Neural progenitor cell (in vitro differentiated cells): Measurements from ENCODE around the gene DVL1. TPM values are rescaled to one million over a fixed set of nuclear protein-coding genes. Genes with fewer than 3 reads are reported as not detected.

Experiments
- DNase-seq: peaks from one replicate; pipeline ENCODE4 v3.0.0-alpha.2; 2016; ENCODE audit warnings: low spot score
- H2AFZ ChIP-seq: fragments of 200-600 bp; sonication (generic); replicated peaks from 2 replicates; pipeline ENCODE4 v1.6.1; 2016; ENCODE audit warnings: antibody characterized with exemption
- H3F3A ChIP-seq: fragments of 200-600 bp; sonication (generic); 2 replicates; pipeline ENCODE4 v1.6.1; 2016; ENCODE audit warnings: antibody characterized with exemption, low read depth
- H3K27ac ChIP-seq: fragments of 200-600 bp; sonication (generic); 2 replicates; pipeline ENCODE4 v1.5.1; 2016; ENCODE audit warnings: mild to moderate bottlenecking
- H3K27me3 ChIP-seq: fragments of 200-600 bp; sonication (generic); 2 replicates; pipeline ENCODE4 v1.6.1; 2016; ENCODE audit warnings: mild to moderate bottlenecking, moderate library complexity
- H3K36me3 ChIP-seq: fragments of 200-600 bp; sonication (generic); 2 replicates; pipeline ENCODE4 v1.5.1; 2016
- H3K4me1 ChIP-seq: fragments of 200-600 bp; sonication (generic); 2 replicates; pipeline ENCODE4 v1.6.1; 2016; ENCODE audit warnings: mixed run types
- H3K4me2 ChIP-seq: fragments of 200-600 bp; sonication (generic); 2 replicates; pipeline ENCODE4 v1.6.1; 2016
- H3K4me3 ChIP-seq: fragments of 200-600 bp; sonication (generic); 2 replicates; pipeline ENCODE4 v1.5.1; 2016
- H3K79me2 ChIP-seq: fragments of 200-600 bp; sonication (generic); 2 replicates; pipeline ENCODE4 v1.6.1; 2016; ENCODE audit warnings: low read depth
- H3K9ac ChIP-seq: fragments of 200-600 bp; sonication (generic); 2 replicates; pipeline ENCODE4 v1.6.1; 2016
- H3K9me3 ChIP-seq: fragments of 200-600 bp; sonication (generic); 2 replicates; pipeline ENCODE4 v1.5.1; 2016; ENCODE audit warnings: low read depth
- H4K20me1 ChIP-seq: fragments of 200-600 bp; sonication (generic); 2 replicates; pipeline ENCODE4 v1.6.1; 2016; ENCODE audit warnings: low read depth
- H3K27ac Mint-ChIP-seq: 3 replicates; pipeline ENCODE4 v1.8.0; 2021; ENCODE audit warnings: mixed read lengths
- H3K27me3 Mint-ChIP-seq: 2 replicates; pipeline ENCODE4 v1.8.0; 2022; ENCODE audit warnings: low read depth, mild to moderate bottlenecking, inconsistent platforms, moderate library complexity, mixed read lengths; ENCODE audit not compliant: insufficient read depth
- H3K36me3 Mint-ChIP-seq: 3 replicates; pipeline ENCODE4 v1.8.0; 2021; ENCODE audit warnings: mixed read lengths
- H3K4me1 Mint-ChIP-seq: 3 replicates; pipeline ENCODE4 v1.8.0; 2021; ENCODE audit warnings: mixed read lengths
- H3K4me3 Mint-ChIP-seq: 3 replicates; pipeline ENCODE4 v1.8.0; 2021; ENCODE audit warnings: mild to moderate bottlenecking, moderate library complexity, mixed read lengths
- H3K9me3 Mint-ChIP-seq: 3 replicates; pipeline ENCODE4 v1.8.0; 2020; ENCODE audit warnings: mixed read lengths
- EZH2 ChIP-seq: fragments of 200-600 bp; sonication (generic); IDR thresholded peaks from 2 replicates; pipeline ENCODE4 v1.6.1; 2017; ENCODE audit warnings: antibody characterized with exemption, mild to moderate bottlenecking, moderate library complexity
- EZH2phosphoT487 ChIP-seq: fragments of 200-600 bp; sonication (generic); IDR thresholded peaks from 2 replicates; pipeline ENCODE4 v1.6.1; 2017; ENCODE audit warnings: antibody characterized with exemption
- total RNA-seq: library from RNA; depleted of rRNA; stranded (reverse); fragments of >200 nt; gene quantifications from 2 replicates; pipeline ENCODE4 v1.2.3, GENCODE V29; 2015; ENCODE audit warnings: low replicate concordance
- TF ChIP-seq, protein P1 (sequence below): fragments of 200-600 bp; sonication (generic); IDR thresholded peaks from 2 replicates; pipeline ENCODE4 v1.5.1; 2017; ENCODE audit warnings: antibody characterized with exemption, mild to moderate bottlenecking

Gene DVL1
- total RNA-seq, 1 donor from 2014 or later, result 14.5 TPM

DNA sequence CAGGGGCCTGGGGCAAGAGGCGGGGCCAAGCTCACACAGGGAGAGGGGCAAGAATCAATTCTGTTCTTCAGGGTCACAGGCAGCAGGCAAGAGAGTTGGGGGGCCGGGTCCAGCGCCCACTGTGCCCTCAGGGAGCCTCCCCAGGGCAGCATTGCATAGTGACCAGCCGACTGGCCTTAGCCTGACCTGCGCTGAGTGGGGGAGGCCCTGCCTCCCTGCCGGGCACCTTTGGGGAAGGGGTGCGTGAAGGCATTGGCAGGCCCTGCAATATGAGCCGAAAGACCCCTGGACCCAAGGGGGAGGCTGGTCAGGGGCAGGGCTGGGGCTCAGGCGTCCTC, 56.8 kb downstream of the DVL1 start:
- no peaks in the 10 kb centered on the region for H3K79me2 ChIP-seq
- no peak for TF ChIP-seq EZH2
- TF ChIP-seq, protein P1, sequence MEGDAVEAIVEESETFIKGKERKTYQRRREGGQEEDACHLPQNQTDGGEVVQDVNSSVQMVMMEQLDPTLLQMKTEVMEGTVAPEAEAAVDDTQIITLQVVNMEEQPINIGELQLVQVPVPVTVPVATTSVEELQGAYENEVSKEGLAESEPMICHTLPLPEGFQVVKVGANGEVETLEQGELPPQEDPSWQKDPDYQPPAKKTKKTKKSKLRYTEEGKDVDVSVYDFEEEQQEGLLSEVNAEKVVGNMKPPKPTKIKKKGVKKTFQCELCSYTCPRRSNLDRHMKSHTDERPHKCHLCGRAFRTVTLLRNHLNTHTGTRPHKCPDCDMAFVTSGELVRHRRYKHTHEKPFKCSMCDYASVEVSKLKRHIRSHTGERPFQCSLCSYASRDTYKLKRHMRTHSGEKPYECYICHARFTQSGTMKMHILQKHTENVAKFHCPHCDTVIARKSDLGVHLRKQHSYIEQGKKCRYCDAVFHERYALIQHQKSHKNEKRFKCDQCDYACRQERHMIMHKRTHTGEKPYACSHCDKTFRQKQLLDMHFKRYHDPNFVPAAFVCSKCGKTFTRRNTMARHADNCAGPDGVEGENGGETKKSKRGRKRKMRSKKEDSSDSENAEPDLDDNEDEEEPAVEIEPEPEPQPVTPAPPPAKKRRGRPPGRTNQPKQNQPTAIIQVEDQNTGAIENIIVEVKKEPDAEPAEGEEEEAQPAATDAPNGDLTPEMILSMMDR, result no peak
- TF ChIP-seq EZH2phosphoT487, result no peak

DNA sequence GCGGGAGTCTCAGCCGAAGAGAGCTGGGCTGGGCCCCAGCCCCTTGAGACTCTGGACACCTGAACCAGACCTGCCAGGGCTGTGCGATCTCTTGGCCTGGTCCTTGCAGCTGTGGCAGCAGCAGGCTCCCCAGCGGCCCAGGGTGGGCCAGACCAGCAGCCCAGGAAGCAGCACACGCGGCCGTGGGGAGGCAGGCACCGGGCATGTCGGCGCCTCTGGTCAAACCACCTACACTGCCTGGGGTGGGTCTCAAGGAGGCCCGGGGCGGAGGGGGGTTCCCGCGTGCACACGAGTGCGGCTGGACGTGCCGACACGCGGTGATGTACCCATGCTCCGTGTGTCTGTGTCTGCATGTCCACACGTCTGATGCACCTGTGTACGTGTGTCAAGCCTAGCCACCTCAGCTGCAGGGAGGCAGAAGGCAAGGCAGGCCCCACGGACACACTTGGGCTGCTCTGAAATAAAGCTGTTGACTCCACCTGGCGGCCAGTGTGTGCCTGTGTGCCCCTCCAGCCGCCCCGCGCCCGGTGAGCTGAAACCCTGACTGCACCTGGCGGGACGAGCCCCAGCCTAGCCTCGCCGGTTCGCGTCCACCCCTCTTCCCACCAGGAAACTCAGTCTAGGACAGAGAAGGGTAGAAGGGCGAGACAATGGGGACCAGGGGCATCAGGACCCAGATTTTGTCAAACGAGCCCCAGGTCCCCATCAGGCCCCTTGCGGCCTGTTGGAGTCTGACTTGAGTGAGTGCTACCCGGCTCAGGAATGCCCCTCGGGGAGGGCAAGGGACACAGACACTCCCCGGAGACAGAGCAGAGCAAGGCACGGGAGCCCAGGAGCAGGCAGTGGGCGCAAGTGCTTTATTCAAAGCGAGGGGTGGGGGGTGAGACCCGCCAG, 57.4 kb downstream of the DVL1 start:
- no peak overlapping the region for H3K9ac ChIP-seq
- H3K27me3 ChIP-seq, result no peaks in the 10 kb centered on the region
- no peaks in the 10 kb centered on the region for H3K4me1 ChIP-seq
- H3K4me2 ChIP-seq, result no peak overlapping the region
- Mint-ChIP-seq H3K27ac (no peak overlapping the region), H3K27me3 (no peaks in the 10 kb centered on the region), H3K36me3 (no peaks in the 10 kb centered on the region), H3K4me3 (no peak overlapping the region), H3K9me3 (no peaks in the 10 kb centered on the region), H3K4me1 (no peaks in the 10 kb centered on the region)
- TF ChIP-seq, protein P1, result peak; percentile 69
- no peak for TF ChIP-seq EZH2phosphoT487
- no peak for TF ChIP-seq EZH2
- H3F3A ChIP-seq, result no peaks in the 10 kb centered on the region
- H3K36me3 ChIP-seq, result no peaks in the 10 kb centered on the region
- no peak overlapping the region for H3K27ac ChIP-seq
- no peak overlapping the region for H2AFZ ChIP-seq
- H4K20me1 ChIP-seq, result peaks cover 7% of the 10 kb centered on the region
- no peak overlapping the region for H3K4me3 ChIP-seq
- H3K9me3 ChIP-seq, result no peaks in the 10 kb centered on the region
- no peaks in the 10 kb centered on the region for H3K79me2 ChIP-seq
- peak; percentile 83 for DNase-seq

More for the DNA sequence above, 56.8 kb downstream of the DVL1 start:
- H3K9me3 Mint-ChIP-seq, result no peaks in the 10 kb centered on the region
- no peaks in the 10 kb centered on the region for H3K4me1 Mint-ChIP-seq
- H3K27me3 ChIP-seq, result no peaks in the 10 kb centered on the region
- H3K4me3 ChIP-seq, result no peak overlapping the region
- H4K20me1 ChIP-seq, result peaks cover 7% of the 10 kb centered on the region
- H3F3A ChIP-seq, result no peaks in the 10 kb centered on the region
- H3K36me3 Mint-ChIP-seq, result no peaks in the 10 kb centered on the region
- H3K9ac ChIP-seq, result no peak overlapping the region
- H3K9me3 ChIP-seq, result no peaks in the 10 kb centered on the region
- H3K36me3 ChIP-seq, result no peaks in the 10 kb centered on the region
- DNase-seq, result no peak
- H3K27ac ChIP-seq, result no peak overlapping the region
- H3K27me3 Mint-ChIP-seq, result no peaks in the 10 kb centered on the region
- no peak overlapping the region for H3K4me3 Mint-ChIP-seq
- no peak overlapping the region for H2AFZ ChIP-seq
- H3K27ac Mint-ChIP-seq, result no peak overlapping the region
- no peaks in the 10 kb centered on the region for H3K4me1 ChIP-seq
- H3K4me2 ChIP-seq, result no peak overlapping the region

DNA sequence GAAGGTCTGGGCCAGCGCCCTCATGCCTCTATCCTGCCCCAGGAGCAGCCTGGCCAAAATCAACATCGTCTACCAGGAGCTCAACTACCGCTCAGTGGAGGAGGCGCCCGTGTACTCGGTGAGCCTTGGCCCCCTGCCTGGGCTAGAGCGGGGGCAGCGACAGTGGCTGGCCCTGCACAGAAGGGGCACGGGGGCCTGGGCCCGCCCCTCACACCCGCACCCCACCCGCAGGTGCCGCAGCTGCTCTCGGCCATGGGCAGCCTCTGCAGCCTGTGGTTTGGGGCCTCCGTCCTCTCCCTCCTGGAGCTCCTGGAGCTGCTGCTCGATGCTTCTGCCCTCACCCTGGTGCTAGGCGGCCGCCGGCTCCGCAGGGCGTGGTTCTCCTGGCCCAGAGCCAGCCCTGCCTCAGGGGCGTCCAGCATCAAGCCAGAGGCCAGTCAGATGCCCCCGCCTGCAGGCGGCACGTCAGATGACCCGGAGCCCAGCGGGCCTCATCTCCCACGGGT, 58.1 kb downstream of the DVL1 start:
- no peak overlapping the region for H2AFZ ChIP-seq
- Mint-ChIP-seq H3K4me3 (no peak overlapping the region), H3K4me1 (no peaks in the 10 kb centered on the region), H3K27me3 (no peaks in the 10 kb centered on the region), H3K9me3 (no peaks in the 10 kb centered on the region), H3K36me3 (no peaks in the 10 kb centered on the region), H3K27ac (no peak overlapping the region)
- H3K27me3 ChIP-seq, result no peaks in the 10 kb centered on the region
- H3K36me3 ChIP-seq, result no peaks in the 10 kb centered on the region
- TF ChIP-seq EZH2phosphoT487 (no peak), EZH2 (no peak)
- TF ChIP-seq, protein P1, result no peak
- H3K9ac ChIP-seq, result no peak overlapping the region
- DNase-seq, result no peak
- H3K79me2 ChIP-seq, result no peaks in the 10 kb centered on the region
- H3F3A ChIP-seq, result no peaks in the 10 kb centered on the region
- H3K4me1 ChIP-seq, result no peaks in the 10 kb centered on the region
- peaks cover 7% of the 10 kb centered on the region for H4K20me1 ChIP-seq
- no peaks in the 10 kb centered on the region for H3K9me3 ChIP-seq
- H3K4me3 ChIP-seq, result no peak overlapping the region
- no peak overlapping the region for H3K4me2 ChIP-seq
- H3K27ac ChIP-seq, result no peak overlapping the region
